PC-3 (cell line): ENCODE data around the gene ZNF506. TPM values are rescaled to one million over a fixed set of nuclear protein-coding genes. Genes with fewer than 3 reads are reported as not detected.
A peak's percentile ranks its signal among the peaks of the same experiment; 100 is the strongest.

Experiments
- ATAC-seq: fragments of 200-7000 bp; cut with Tn5 transposase; 2 replicates; pipeline ENCODE4 v1.9.1; 2020; ENCODE audit warnings: mild to moderate bottlenecking, moderate library complexity
- BruUV-seq: library from RNA; stranded (reverse); fragments of 400-500 nt; replicated peaks from 2 replicates; lab custom pipeline; 2021; lab: Mats Ljungman, UMichigan
- CTCF ChIA-PET: fragments of 300-600 bp; sonication (Branson Sonifier 250); formaldehyde crosslinking; loops from one replicate; lab custom pipeline; 2022; ENCODE audit warnings: antibody characterized with exemption; lab: Charles Lee
- POLR2A ChIA-PET: fragments of 300-600 bp; sonication (Branson Sonifier 250); formaldehyde crosslinking; loops from one replicate; lab custom pipeline; 2022; ENCODE audit warnings: antibody characterized with exemption; ENCODE audit not compliant: unreplicated experiment; lab: Charles Lee
- DNase-seq: peaks from one replicate; pipeline ENCODE4 v3.0.0-alpha.2; 2015
- H2AFZ ChIP-seq: fragments of 300-600 bp; sonication (generic); 2 replicates; pipeline ENCODE4 v1.6.0; 2016; ENCODE audit warnings: antibody characterized with exemption, low read length
- H3F3A ChIP-seq: fragments of 300-600 bp; sonication (generic); one replicate; pipeline ENCODE4 v1.6.0; 2017; ENCODE audit warnings: antibody characterized with exemption, low read length, control low read depth, mild to moderate bottlenecking; ENCODE audit not compliant: unreplicated experiment
- H3K27ac ChIP-seq: fragments of 300-600 bp; sonication (generic); 2 replicates; pipeline ENCODE4 v1.5.1; 2016; ENCODE audit warnings: mild to moderate bottlenecking, low read length
- H3K27me3 ChIP-seq: fragments of 300-600 bp; sonication (generic); 2 replicates; pipeline ENCODE4 v1.6.1; 2016; ENCODE audit warnings: low read length, mixed read lengths
- H3K36me3 ChIP-seq: fragments of 300-600 bp; sonication (generic); 2 replicates; pipeline ENCODE4 v1.6.1; 2016; ENCODE audit warnings: low read depth, mixed run types, low read length, mixed read lengths
- H3K4me1 ChIP-seq: fragments of 300-600 bp; sonication (generic); 2 replicates; pipeline ENCODE4 v1.5.1; 2016; ENCODE audit warnings: low read length; ENCODE audit not compliant: insufficient read depth
- H3K4me2 ChIP-seq: fragments of 300-600 bp; sonication (generic); 2 replicates; pipeline ENCODE4 v1.6.0; 2016; ENCODE audit warnings: low read length
- H3K4me3 ChIP-seq: fragments of 300-600 bp; sonication (generic); 2 replicates; pipeline ENCODE4 v1.5.1; 2016; ENCODE audit warnings: mild to moderate bottlenecking, low read length, mixed read lengths
- H3K79me2 ChIP-seq: fragments of 300-600 bp; sonication (generic); 2 replicates; pipeline ENCODE4 v1.6.1; 2017; ENCODE audit warnings: low read length, mixed read lengths
- H3K9ac ChIP-seq: fragments of 300-600 bp; sonication (generic); 2 replicates; pipeline ENCODE4 v1.6.0; 2016; ENCODE audit warnings: mild to moderate bottlenecking, low read length
- H3K9me2 ChIP-seq: fragments of 300-600 bp; sonication (generic); replicated peaks from 2 replicates; pipeline ENCODE4 v1.6.1; 2016; ENCODE audit warnings: mixed run types, low read length, mixed read lengths
- H3K9me3 ChIP-seq: fragments of 300-600 bp; sonication (generic); 2 replicates; pipeline ENCODE4 v1.6.1; 2016; ENCODE audit warnings: low read length, mixed read lengths
- H4K20me1 ChIP-seq: fragments of 300-600 bp; sonication (generic); 2 replicates; pipeline ENCODE4 v1.6.1; 2016; ENCODE audit warnings: low read length, mixed read lengths
- CTCF ChIP-seq: fragments of 300-600 bp; sonication (generic); conservative IDR thresholded peaks from 2 replicates; pipeline ENCODE4 v1.5.1; 2017; ENCODE audit warnings: antibody characterized with exemption, low read depth, mild to moderate bottlenecking, low read length
- EZH2 ChIP-seq: fragments of 300-600 bp; sonication (generic); IDR thresholded peaks from one replicate; pipeline ENCODE4 v1.6.1; 2017; ENCODE audit warnings: antibody characterized with exemption, mild to moderate bottlenecking, low read length; ENCODE audit not compliant: unreplicated experiment
- EZH2phosphoT487 ChIP-seq: fragments of 300-600 bp; sonication (generic); IDR thresholded peaks from 2 replicates; pipeline ENCODE4 v1.6.1; 2018; ENCODE audit warnings: mild to moderate bottlenecking, antibody characterized with exemption, low read length, borderline replicate concordance
- intact Hi-C: fragments of 100-400 bp; cut with micrococcal nuclease; formaldehyde crosslinking; loops from 2 replicates; pipeline ENCODE4 v1.9.0; 2023
- total RNA-seq: library from RNA; depleted of rRNA; stranded (reverse); fragments of >200 nt; gene quantifications from 2 replicates; pipeline ENCODE4 v1.2.3, GENCODE V29; 2014

Gene ZNF506
- total RNA-seq, 1 experiment from 2014 or later: 2.4 TPM

DNA sequence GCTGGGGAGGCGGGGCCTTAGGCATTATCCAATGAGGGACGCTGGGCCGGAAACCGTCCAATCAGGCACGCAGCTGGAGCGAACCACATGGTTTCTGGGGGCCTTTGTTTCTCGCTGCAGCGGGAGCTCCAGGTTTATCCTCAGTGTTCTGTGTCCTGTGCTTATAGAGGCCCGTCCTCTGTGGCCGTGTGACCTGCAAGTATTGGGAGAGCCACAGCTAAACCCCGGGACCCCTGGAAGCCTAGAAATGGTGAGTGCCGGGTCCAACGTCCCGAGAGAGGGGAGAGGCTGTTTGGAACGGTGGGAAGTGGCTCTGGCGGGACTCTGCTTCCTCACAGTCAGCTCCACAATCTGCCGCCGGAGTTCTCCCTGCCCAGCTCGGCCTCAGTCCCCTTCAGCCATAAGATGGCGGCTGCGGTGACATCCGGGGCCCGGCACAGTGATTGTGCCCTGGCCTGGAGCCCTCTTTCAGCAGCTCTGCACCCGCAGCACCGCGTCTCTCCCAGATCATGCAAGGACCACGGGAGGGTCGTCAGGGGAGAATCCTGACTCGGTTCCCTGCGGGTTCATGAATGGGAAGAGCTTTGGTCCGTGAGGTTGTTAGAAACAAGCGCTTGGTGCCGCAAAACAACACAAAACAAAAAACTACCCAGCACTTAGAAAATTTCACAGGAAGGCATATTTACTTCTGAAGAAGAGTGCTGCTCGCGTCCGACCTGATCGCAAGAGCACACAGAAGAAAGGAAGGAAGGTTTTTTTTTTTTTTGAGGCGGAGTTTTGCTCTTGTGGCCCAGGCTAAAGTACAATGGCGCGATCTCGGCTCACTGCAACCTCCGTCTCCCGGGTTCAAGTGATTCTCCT lies 44.4 kb upstream of the ZNF506 start, which contains the start of gene ZNF253:
Gene ZNF253, plus strand, starts transcription at position 133 of the 861 bp plus-strand sequence. Its CDS starts 115 bp downstream, at position 248.
- Histone ChIP-seq H3K9ac (peak within 1 kb of the TSS; percentile 65), H3K79me2 (peaks cover 11% of the 10 kb centered on the region), H3K36me3 (peaks cover 16% of the 10 kb centered on the region), H3K4me1 (no peaks in the 10 kb centered on the region), H4K20me1 (no peaks in the 10 kb centered on the region), H3K9me3 (peaks cover 30% of the 10 kb centered on the region), H3K27ac (peak within 1 kb of the TSS; percentile 7; the same call in 1 of the 2 replicates), H3K4me3 (peak within 1 kb of the TSS; percentile 77), H3F3A (no peaks in the 10 kb centered on the region), H3K27me3 (no peaks in the 10 kb centered on the region), H2AFZ (peak within 1 kb of the TSS; percentile 79), H3K9me2 (no peaks in the 10 kb centered on the region), H3K4me2 (peak within 1 kb of the TSS; percentile 73)
- TF ChIP-seq EZH2 (no peak), CTCF (no peak), EZH2phosphoT487 (no peak)
- peak; percentile 99 for ATAC-seq
- ChIA-PET CTCF (no interaction called here), POLR2A (interaction anchor here (0.5 kb wide), 1 partner anchor 57 kb away, joined by 9 read pairs; no protein-coding TSS in a partner anchor)
- DNase-seq: peak; percentile 77
- BruUV-seq: TSS peak; percentile 75
- intact Hi-C loops: loop anchor here (10.0 kb wide), 1 partner anchor 141 kb away; no protein-coding TSS in a partner anchor

- TF ChIP-seq EZH2 (no peak), CTCF (no peak), EZH2phosphoT487 (no peak)
- Histone ChIP-seq H3F3A (no peaks in the 10 kb centered on the region), H3K27ac (no peak overlapping the region), H3K79me2 (no peaks in the 10 kb centered on the region), H3K4me2 (no peak overlapping the region), H3K4me1 (no peaks in the 10 kb centered on the region), H3K9me2 (no peaks in the 10 kb centered on the region), H3K27me3 (no peaks in the 10 kb centered on the region), H4K20me1 (no peaks in the 10 kb centered on the region), H3K9me3 (peaks cover 16% of the 10 kb centered on the region), H2AFZ (no peak overlapping the region), H3K4me3 (no peak overlapping the region), H3K9ac (no peak overlapping the region), H3K36me3 (no peaks in the 10 kb centered on the region; the same call in 1 of the 2 replicates)
- DNase-seq (no peak), ATAC-seq (no peak)
- POLR2A ChIA-PET: no interaction called here
- CTCF ChIA-PET: no interaction called here
- intact Hi-C loops: loop anchor here (10.0 kb wide), 1 partner anchor 136 kb away; no protein-coding TSS in a partner anchor
- no TSS peak for BruUV-seq
Observed at GRCh38 chr19:19860756-19861390, 39.3 kb upstream of the ZNF506 start.
